GM19395 (cell line): ENCODE data around the gene NAT8L.

ENCODE experiments used
- ATAC-seq: cut with Tn5 transposase; IDR thresholded peaks from one replicate; pipeline ENCODE4 v1.9.1; 2021; ENCODE audit warnings: mild to moderate bottlenecking, moderate library complexity; ENCODE audit not compliant: unreplicated experiment

Gene NAT8L

GRCh38 chr4:2045518-2045951 is 13.6 kb upstream of the NAT8L start:
- no peak for ATAC-seq

- ATAC-seq, result no peak
These were observed 12.8 kb upstream of the NAT8L start for GRCh38 chr4:2046031-2046961.

- ATAC-seq, result no peak
These were observed 12.0 kb upstream of the NAT8L start for GRCh38 chr4:2047031-2047660.

- ATAC-seq, result no peak
These were observed 11.1 kb upstream of the NAT8L start for GRCh38 chr4:2047781-2048581.

- no peak for ATAC-seq
These were observed 10.3 kb upstream of the NAT8L start for GRCh38 chr4:2048831-2049230.

GRCh38 chr4:2049381-2049780 is 9.7 kb upstream of the NAT8L start:
- no peak for ATAC-seq

- no peak for ATAC-seq
These were observed 9.3 kb upstream of the NAT8L start for GRCh38 chr4:2049811-2050210.

GRCh38 chr4:2051086-2051485 is 8.0 kb upstream of the NAT8L start:
- no peak for ATAC-seq

- no peak for ATAC-seq
These were observed 4.9 kb upstream of the NAT8L start for GRCh38 chr4:2054217-2054616.

GRCh38 chr4:2057382-2058065 is 1.6 kb upstream of the NAT8L start:
- no peak for ATAC-seq

- no peak for ATAC-seq
These were observed 672 bp upstream of the NAT8L start for GRCh38 chr4:2058264-2059045.

GRCh38 chr4:2059726-2060602 is 837 bp downstream of the NAT8L start:
- ATAC-seq, result no peak

GRCh38 chr4:2060611-2061185 is 1.6 kb downstream of the NAT8L start:
- ATAC-seq, result no peak

- ATAC-seq, result no peak
These were observed 2.3 kb downstream of the NAT8L start for GRCh38 chr4:2061186-2062131.

- no peak for ATAC-seq
These were observed 3.2 kb downstream of the NAT8L start for GRCh38 chr4:2062168-2062807.

- no peak for ATAC-seq
These were observed 3.8 kb downstream of the NAT8L start for GRCh38 chr4:2062808-2063524.
